ENCODE measurements around the gene RNF8.
"Not testable (repeated sequence)": the region's sequence is repeated elsewhere in the genome, so short reads cannot be mapped to it uniquely, and the experiment has no call there.

RNF8 gene

DNA sequence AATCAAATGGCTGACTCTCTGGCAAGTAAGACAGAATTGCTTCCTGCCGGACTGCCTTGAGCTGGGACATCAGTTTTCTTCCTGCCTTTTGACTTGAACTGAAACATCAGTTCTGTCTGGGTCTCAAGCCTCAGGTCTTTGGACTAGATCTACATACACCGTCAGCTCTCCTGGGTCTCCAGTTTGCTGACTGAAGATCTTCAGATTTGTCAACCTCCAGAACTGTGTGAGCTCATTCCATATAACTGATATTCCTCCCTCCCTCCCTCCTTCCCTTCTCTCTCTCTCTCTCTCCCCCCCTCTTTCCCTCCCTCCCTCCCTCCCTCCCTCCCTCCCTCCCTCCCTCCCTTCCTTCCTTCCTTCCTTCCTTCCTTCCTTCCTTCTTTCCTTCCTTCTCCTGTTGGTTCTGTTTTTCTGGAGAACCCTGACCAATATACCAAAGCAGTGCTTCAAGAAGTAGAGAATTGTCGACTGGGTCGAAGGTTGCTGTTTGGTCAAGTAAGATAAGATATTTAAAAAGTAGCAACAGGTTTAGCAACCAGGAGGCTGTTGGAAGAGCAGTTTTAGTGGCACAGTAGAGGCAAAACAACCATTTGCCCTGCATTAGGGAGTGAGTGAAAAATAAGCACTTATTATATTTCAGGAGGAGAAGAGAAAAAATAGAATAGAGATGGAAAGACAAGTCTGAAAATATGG, 46.2 kb downstream of the RNF8 start:
- DNase-seq (ENCODE audit: low spot score), result no peak

DNA sequence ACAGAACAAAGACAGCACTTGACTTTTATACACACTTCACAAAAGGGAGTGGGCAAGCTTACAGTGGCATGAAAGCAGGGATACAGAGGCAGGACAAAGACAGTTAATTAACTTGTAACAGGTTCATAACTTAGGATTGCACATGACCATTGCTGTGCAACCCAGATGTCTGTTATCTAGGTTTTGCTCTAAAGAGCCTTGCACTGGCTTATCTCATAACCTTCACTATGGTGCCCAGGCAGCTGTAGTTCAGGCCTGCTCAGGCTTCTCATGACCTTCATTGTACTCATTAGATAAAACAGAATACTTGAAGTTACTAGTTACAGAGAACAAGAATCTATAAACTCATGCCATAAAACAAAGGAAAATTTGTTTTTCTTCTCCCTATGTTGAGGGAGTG, 47.9 kb downstream of the RNF8 start:
- not testable (repeated sequence) for DNase-seq (ENCODE audit: low spot score)

DNA sequence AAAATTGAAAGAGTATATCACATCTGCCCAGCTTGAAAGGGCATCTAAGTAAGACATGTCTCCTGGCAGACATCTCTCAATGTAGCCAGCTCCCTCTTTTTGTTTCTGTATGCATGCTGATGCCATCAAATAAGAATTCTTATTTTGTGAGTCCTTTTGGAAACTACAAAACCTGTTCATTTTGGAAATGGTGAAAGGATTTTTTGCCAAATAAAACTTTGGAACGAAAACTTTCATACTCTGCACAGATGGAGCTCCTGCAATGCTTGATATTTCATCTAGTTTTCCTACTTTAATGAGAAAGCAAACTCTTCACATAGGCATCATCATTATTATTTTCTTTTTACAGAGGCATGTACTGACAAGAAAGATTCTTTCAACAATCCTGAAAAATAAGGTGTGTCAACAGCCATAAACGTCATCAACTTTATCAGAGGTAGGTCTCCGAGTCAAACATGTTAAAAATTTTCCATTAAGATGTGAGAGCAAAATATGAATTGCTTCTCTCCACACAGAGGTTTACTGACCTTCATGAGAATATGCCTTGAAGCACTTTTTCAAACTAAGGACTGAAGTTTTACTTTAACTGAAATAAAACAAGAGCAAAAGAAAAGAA, 53.1 kb downstream of the RNF8 start:
- no peak for DNase-seq (ENCODE audit: low spot score)

DNA sequence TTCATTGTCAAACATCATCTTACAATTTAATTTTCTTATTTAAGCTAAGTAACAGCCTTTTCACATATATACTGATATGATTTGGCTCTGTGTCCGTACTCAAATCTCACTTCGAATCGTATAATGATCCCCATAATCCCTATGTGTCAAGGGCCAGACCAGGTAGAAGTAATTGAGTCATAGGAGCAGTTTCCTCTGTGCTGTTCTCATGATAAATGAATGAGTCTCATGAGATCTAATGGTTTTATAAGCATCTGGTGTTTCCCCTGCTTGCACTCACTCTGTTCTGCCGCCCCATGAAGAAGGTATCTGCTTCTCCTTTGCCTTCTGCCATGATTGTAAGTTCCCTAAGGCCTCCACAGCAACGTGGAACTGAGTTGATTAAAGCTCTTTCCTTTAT, 54.2 kb downstream of the RNF8 start:
- no peak for DNase-seq (ENCODE audit: low spot score)

DNA sequence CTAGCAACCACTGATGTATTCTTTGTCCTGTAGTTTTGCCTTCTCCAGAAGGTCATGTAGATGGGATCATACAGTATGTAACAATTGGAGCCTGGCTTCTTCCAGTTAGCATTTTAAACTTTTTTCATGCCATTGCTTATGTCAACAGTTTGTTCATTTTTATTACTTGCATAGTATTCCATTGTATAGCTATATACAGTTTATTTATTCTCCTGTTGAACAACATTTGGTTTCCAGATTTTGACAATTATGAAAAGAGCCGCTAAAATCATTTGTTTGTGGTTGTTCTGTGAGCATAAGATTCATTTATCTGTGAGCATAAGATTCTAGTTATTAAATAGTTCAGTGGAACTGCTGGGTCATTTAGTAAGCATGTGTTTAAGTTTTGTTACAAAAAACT, 55.7 kb downstream of the RNF8 start:
- no peak for DNase-seq (ENCODE audit: low spot score)

DNA sequence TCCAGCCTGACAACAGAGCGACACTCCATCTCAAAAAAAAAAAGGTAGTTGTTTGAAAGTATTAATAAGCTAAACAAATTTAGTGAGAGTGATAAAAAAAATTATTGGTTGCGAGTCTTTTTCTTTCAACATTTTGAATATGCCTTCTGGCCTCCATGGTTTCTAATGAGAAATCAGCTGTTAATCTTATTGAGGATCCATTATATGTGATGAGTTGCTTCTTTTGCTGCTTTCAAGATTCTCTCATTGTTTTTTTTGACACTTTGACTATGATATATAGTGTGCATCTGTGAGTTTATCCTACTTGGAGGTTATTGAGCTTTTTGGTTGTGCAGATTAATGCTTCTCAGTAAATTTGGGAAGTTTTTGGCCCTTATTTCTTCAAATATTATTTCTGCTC, 63.6 kb downstream of the RNF8 start:
- no peak for DNase-seq (ENCODE audit: low spot score)

DNA sequence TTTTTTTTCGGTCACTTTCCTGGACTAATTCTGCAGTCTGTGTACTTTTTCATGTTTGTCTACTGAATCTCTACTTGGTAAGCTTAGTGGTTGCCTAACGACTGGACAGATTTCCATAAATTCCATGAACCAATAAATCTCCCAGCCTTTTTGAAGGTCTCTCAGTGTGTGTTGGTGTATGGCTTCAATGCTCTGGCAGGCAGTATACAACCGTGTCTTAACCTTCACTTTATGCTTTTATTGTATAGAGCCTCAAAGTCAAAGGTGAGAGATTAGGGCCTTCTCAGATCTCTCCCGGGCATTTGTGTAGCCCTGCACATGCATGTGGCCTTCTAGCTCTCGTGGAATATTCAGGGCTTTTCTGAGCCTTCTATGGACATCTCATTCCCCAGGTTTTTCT, 64.9 kb downstream of the RNF8 start:
- DNase-seq (ENCODE audit: low spot score), result no peak

DNA sequence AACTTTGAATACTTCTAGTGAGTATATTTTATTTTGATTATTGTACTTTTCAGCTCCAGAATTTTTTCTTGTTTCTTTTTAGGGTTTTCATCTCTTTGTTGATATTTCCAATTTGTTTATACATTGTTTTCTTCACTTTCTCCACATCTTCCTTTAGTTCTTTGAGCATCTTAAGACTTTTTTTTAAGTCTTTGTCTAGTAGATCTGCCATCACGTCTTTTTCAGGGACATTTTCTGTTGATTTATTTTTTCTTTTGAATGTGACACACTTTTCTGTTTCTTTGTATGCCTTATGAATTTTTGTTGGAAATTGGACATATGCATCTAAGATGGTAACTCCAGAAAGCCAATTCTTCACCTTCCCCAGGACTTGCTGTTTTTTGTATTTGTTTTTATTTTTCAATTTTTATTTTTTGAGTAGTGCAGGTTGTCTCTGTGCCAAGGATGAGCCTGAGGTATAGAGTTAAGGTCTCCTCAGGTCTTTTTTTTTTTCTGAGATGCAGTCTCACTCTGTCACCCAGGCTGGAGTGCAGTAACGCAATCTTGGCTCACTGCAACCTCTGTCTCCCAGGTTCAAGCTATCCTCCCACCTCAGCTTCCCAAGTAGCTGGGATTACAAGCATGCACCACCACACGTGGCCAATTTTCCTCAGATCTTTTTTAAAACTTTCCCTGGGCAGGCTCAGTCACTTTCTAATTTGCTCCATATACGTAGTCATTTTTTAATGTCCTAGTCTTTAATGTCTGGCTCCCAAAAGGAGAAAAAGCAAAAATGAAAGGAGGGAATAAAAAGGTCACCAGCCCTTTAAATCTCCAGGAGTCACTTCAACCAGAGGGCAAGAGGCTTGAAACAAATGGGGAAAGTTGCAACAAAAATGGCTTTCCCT, 72.5 kb downstream of the RNF8 start:
- DNase-seq (ENCODE audit: low spot score), result no peak

DNA sequence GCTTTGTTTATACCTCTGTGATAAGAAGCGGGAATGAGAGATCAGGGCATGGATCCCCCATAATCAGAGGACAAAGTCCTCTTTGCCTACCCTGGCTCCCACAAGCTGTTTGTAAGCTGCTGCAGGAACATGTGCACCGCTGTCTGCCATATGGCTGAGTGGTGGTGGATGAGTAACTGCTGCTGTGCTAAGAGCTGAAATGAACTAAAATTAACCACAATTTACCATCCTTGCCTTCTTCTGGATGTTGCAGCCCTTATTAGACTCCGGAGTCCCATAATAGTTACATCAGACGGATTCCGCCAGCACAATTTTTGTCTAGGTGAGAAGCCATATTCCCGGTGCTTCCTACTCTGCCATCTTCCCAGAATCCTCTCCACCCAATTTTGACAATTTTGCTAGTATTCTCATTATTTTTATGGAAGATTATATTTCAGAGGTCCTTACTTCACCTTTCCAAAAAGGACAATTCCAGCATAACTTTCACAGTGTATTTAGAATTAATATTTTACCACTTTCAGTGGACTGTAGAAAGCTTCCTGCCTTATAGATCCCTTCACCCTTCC, 73.2 kb downstream of the RNF8 start:
- no peak for DNase-seq (ENCODE audit: low spot score)

DNA sequence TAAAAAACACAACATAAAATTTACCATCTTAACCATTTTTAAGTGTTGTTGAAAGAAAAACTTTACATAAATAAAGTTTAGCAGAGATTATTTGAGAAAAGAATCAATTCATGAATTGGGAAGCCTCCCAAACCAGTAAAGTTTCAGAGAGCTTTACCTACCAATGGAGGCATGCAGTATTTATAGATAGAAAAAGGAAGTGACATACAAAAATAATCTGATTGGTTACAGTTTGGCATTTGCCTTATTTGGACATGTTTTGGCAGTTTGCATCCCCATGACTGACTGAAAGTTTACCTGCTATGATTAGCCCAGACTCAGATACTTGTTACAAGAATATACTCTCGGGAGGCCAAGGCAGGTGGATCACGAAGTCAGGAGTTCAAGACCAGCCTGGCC, 75.6 kb downstream of the RNF8 start:
- DNase-seq (ENCODE audit: low spot score), result no peak

DNA sequence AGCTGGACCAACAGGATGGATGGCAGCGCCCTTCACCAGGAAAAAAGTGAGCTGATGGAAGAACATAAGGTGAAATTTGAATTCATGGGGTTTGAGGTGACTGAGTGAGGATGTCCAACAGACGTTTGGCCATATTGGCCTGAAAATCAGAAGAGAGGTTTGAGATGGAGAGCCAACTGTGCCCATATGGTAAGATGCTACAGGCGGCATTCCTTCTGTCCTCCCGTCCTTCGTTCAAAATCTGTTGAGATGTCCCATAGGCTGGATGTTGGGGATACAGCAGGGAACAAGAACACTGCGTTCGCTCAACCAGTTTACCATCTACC, 78.8 kb downstream of the RNF8 start:
- no peak for DNase-seq (ENCODE audit: low spot score)

DNA sequence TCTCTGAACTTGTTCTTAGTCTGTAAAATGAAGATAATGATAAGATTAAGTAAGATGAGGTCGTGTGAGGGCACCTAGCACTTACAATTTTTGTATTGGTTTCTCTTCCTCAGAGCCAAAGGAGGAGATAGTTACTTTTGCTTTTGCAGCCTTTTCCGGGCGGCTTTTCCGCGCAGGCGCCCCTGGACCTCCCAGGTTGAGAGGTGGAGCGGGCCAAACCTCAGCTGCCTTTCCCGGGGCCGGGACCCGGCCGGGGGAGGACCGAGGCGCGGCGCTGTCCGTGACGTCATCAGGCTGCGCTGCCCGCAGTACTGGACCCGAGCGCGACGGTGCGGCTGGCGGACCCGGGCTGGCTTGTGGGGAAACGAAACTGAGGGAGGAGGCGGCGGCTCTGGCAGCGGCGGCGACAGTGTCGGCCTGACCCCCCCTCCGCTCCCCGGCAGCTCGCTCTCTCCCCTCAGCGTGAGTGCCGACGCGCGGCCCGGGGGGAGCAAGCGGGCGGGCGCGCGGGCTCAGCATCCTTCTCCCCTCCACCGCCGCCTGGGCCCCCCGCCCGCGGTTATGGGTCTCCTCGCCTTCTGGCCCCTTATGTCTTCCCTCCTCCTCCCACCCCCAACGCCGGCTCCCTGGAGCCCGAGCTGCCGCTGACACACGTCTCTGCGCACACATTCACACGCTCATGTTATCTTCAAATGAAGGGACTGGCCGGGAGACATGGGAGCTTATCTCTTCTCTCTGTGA, 79.3 kb downstream of the RNF8 start, which contains the start of gene CMTR1:
Gene CMTR1, plus strand, starts transcription at position 306 of the 741 bp plus-strand sequence. CDS start 2,409 bp downstream, outside the sequence.
- DNase-seq (ENCODE audit: low spot score), result peak; percentile 97

DNA sequence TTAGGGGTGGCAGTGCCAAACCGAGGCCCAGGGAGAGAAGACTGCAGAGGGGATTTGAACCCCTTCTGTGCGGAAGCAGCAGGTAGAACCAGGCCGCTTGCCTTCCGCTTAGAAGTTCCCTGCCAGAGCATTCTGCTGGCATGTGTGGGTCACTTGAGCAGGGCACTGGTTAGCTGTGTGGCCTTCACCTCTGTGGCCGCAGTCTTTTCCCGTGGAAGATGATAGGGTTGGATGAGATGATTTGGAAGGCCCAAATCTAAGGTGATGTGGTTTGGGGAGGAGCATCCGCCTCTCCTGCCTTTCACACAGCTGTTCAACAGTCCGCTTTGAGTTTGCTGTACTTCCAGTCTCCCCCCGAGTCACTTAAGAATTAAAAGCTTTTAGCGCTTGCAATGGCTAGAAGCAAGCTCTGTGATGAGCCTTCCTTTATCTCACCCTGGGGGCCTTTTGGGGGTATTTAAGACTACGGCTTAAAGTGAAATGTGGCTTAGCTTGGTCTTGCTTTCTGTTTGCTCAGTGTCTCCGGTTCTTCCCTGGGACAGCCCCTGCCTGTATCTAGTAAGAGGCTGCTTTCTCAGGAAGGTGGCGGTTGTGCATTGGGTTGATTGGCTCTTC, 80.0 kb downstream of the RNF8 start:
- peak; percentile 25 for DNase-seq (ENCODE audit: low spot score)

DNA sequence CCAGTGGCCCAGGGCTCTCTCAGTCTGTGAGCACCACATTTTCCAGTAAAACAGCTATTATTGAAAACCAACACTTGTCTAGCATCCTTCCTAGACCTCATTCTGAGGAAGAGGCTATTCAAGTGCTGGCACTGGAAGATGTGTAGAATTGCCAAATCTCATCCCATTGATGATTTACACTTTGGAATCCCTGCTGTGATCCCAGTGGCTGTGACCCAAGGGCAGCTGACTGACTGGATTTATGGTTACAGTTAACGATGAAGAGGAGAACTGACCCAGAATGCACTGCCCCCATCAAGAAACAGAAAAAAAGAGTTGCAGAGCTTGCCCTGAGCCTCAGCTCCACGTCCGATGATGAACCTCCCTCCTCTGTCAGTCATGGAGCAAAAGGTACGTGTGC, 81.6 kb downstream of the RNF8 start:
- no peak for DNase-seq (ENCODE audit: low spot score)

DNA sequence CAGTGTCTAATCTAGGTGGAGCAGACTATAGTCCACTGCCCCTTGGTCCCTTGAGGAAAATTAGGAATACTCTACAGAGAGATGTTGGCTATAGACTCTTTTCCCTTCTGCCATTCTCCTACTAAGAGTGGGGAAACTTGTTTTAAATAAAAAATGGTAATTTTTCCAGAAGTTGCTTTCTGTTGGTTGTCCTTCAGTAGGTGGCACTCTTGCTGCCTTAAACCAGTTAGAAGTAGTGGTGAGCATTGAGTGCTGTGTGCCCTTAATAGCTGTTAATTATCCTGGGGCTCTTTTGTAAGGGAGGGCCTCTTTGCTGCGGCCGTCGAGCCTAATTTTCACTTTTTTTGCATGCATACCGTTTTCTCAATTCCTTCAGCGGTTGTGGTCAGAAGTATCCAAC, 82.0 kb downstream of the RNF8 start:
- DNase-seq (ENCODE audit: low spot score), result no peak

DNA sequence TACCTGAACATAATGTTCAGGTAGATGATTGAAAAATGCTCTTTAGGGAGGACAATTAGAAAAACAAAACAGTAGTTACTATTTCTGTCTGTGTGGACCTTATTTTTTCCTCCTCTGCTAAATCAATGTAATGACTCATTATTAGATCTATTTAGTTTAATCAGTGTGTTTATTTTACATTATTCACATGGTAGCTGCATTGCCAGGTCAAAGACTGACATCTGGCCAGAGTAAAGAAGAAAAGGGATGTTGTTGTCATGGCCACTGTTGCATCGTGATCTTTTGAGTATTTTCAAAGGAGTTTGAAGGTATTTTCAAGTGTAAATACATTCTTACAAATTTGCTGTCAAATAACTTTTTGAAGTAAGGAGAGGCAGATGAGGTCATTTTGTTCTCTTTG, 85.1 kb downstream of the RNF8 start:
- DNase-seq (ENCODE audit: low spot score), result no peak

DNA sequence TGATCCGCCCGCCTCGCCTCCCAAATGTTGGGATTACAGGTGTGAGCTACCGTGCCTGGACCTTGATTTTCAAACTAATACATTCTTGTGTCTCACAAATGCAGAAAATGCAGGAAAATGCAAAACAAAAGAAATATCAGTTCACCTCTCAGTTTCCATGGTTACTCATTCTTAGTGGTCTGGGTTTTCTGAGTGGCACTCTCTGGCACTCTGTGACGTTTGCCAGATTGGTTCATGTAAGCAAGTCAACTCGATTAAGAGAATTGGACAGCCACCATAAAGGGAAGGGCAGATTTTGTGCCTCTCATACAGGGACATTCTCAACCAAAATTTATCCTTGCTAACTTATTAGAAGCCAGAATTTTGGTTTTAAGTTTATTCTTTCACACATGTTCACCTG, 87.9 kb downstream of the RNF8 start:
- DNase-seq (ENCODE audit: low spot score), result no peak

DNA sequence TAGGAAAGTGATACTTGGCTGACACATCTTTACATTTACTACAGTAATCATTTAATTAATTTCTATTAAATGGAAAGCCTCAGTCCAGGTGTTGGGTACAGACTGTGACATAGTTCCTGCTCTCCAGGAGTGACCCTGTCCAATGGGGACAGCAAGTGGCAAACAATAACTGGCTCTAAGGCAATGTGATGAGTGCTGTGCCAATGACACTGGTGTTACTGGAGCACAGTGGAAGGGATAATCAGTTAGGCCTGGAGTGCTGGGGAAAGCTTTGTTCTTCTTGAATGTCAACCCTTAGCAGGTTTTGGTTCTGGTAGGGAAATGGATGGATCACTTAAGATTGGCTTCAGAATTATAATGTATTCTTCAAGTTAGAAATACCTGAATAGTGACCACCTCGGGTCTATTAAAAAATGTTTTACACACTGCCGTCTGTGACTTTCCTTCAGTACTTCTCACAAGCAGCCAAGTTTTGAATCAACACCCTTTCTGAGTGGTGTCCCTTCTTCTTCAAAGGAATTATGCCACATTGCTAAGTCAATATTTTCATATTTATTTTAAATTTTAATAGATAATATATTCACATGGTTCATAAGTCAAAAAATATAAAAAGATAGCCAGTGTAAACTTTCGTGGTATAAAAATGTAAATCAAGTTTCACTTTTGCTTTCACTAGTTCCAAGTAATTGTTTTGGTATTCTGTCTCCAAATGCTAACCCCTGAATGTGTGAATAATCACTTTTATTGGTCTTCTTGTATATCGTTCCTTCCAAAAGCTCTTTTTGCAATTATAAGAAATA, 88.8 kb downstream of the RNF8 start:
- DNase-seq (ENCODE audit: low spot score), result no peak

DNA sequence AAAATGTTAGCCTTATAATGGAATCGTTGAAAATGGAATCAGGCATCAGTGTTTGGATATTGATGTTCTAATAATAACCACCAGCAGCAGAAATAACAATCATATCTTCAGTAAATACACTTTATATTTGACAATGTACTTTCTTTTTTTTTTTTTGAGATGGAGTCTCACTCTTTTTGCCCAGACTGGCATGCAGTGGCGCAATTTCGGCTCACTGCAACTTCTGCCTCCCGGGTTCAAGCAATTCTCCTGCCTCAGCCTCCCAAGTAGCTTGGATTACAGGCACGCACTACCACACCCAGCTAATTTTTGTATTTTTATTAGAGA, 89.4 kb downstream of the RNF8 start:
- not testable (repeated sequence) for DNase-seq (ENCODE audit: low spot score)
